ENCODE measurements around the gene PDRG1.

The PDRG1 gene

GRCh38 chr20:31896049-31896448 lies 55.8 kb downstream of the PDRG1 start:
- no peaks in the 10 kb centered on the region for H3K36me3 ChIP-seq
- no peak for TF ChIP-seq CTCF (IDR thresholded peaks at IDR 0.05; ENCODE audit: low read depth, low read length)
- no peak overlapping the region for H3K4me3 ChIP-seq (ENCODE audit: low read depth, low read length)
- H3K27me3 ChIP-seq (ENCODE audit: insufficient read depth, low read depth, severe bottlenecking), result no peaks in the 10 kb centered on the region
- no peak overlapping the region for H3K27ac ChIP-seq
- DNase-seq, result no peak
- H3K9me3 ChIP-seq (ENCODE audit: severe bottlenecking), result peaks cover 2% of the 10 kb centered on the region

GRCh38 chr20:31894980-31895675 lies 56.7 kb downstream of the PDRG1 start:
- Histone ChIP-seq H3K27me3 (ENCODE audit: insufficient read depth, low read depth, severe bottlenecking) (no peaks in the 10 kb centered on the region), H3K9me3 (ENCODE audit: severe bottlenecking) (peaks cover 2% of the 10 kb centered on the region), H3K27ac (no peak overlapping the region), H3K4me3 (ENCODE audit: low read depth, low read length) (no peak overlapping the region), H3K36me3 (no peaks in the 10 kb centered on the region)
- no peak for TF ChIP-seq CTCF (IDR thresholded peaks at IDR 0.05; ENCODE audit: low read depth, low read length)
- DNase-seq, result no peak

All from WERI-Rb-1 (cell line).